Cardiac muscle cell (in vitro differentiated cells and primary cell): ENCODE results near the gene ROS1. TPM values are rescaled to one million over a fixed set of nuclear protein-coding genes. Genes with fewer than 3 reads are reported as not detected.

ENCODE experiments used
- DNase-seq, 2 donors: peaks; one replicate each; pipeline versions ENCODE4 v3.0.0 to v3.0.0-alpha.2; 2010 to 2017; ENCODE audit warnings: low read depth in 1 of 2, low spot score in 1 of 2
- H3K27ac ChIP-seq: fragments of 200-600 bp; sonication (generic); 2 replicates; pipeline ENCODE4 v1.5.1; 2016
- H3K27me3 ChIP-seq: fragments of 200-600 bp; sonication (generic); 2 replicates; pipeline ENCODE4 v1.6.0; 2016; ENCODE audit warnings: control low read depth
- H3K36me3 ChIP-seq: fragments of 200-600 bp; sonication (generic); 2 replicates; pipeline ENCODE4 v1.5.1; 2016; ENCODE audit warnings: control low read depth
- H3K4me1 ChIP-seq: fragments of 200-600 bp; sonication (generic); 2 replicates; pipeline ENCODE4 v1.8.1; 2017; ENCODE audit warnings: low read depth, mild to moderate bottlenecking, mixed run types
- H3K4me3 ChIP-seq: fragments of 200-600 bp; sonication (generic); 2 replicates; pipeline ENCODE4 v1.5.1; 2016; ENCODE audit warnings: mild to moderate bottlenecking
- H3K9me3 ChIP-seq: fragments of 200-600 bp; sonication (generic); 2 replicates; pipeline ENCODE4 v1.5.1; 2017; ENCODE audit warnings: low read depth, mild to moderate bottlenecking, control low read depth
- CTCF ChIP-seq: IDR thresholded peaks from 2 replicates; pipeline ENCODE4 v1.5.1; 2012; ENCODE audit warnings: low read depth, mild to moderate bottlenecking, low read length
- polyA plus RNA-seq: library from polyadenylated mRNA; unstranded; fragments of >200 nt; fragmentation: Nextera tagmentation; extraction: Ambion mirVana; gene quantifications from 2 replicates; pipeline ENCODE4 v1.2.1, GENCODE V29; 2016
- total RNA-seq: library from RNA; depleted of rRNA; stranded (reverse); fragments of >200 nt; gene quantifications from 2 replicates; pipeline ENCODE4 v1.2.3, GENCODE V29; 2016

ROS1 gene
- total and polyA plus RNA-seq, 2 experiments from 2014 or later: not detected

GRCh38 chr6:117389227-117390057 lies 36.3 kb downstream of the ROS1 start:
- TF ChIP-seq CTCF: no peak
- H3K4me1 ChIP-seq: no peaks in the 10 kb centered on the region
- DNase-seq: peak in 1 of 2 donors; percentile 6
- H3K36me3 ChIP-seq: no peaks in the 10 kb centered on the region
- H3K27me3 ChIP-seq: no peaks in the 10 kb centered on the region
- H3K27ac ChIP-seq: no peak overlapping the region
- H3K4me3 ChIP-seq: no peak overlapping the region
- H3K9me3 ChIP-seq: no peaks in the 10 kb centered on the region

- no peak overlapping the region for H3K4me3 ChIP-seq
- no peaks in the 10 kb centered on the region for H3K36me3 ChIP-seq
- H3K4me1 ChIP-seq: no peaks in the 10 kb centered on the region
- TF ChIP-seq CTCF: no peak
- no peaks in the 10 kb centered on the region for H3K9me3 ChIP-seq
- no peak for DNase-seq
- no peaks in the 10 kb centered on the region for H3K27me3 ChIP-seq
- H3K27ac ChIP-seq: no peak overlapping the region
Observed at GRCh38 chr6:117387454-117387974, 38.2 kb downstream of the ROS1 start.

GRCh38 chr6:117384659-117385058 lies 41.1 kb downstream of the ROS1 start:
- Histone ChIP-seq H3K36me3 (no peaks in the 10 kb centered on the region), H3K4me3 (no peak overlapping the region), H3K4me1 (no peaks in the 10 kb centered on the region), H3K27me3 (no peaks in the 10 kb centered on the region), H3K9me3 (no peaks in the 10 kb centered on the region), H3K27ac (no peak overlapping the region)
- DNase-seq: peak; percentile 1 to 3
- no peak for TF ChIP-seq CTCF

GRCh38 chr6:117381749-117382148 lies 44.0 kb downstream of the ROS1 start:
- TF ChIP-seq CTCF: no peak
- Histone ChIP-seq H3K27ac (no peak overlapping the region), H3K4me3 (no peak overlapping the region), H3K36me3 (no peaks in the 10 kb centered on the region), H3K27me3 (peaks cover 2% of the 10 kb centered on the region), H3K4me1 (no peaks in the 10 kb centered on the region), H3K9me3 (no peaks in the 10 kb centered on the region)
- DNase-seq: no peak

GRCh38 chr6:117380298-117380697 lies 45.4 kb downstream of the ROS1 start:
- no peak for DNase-seq
- no peak overlapping the region for H3K4me3 ChIP-seq
- H3K27me3 ChIP-seq: peaks cover 2% of the 10 kb centered on the region
- TF ChIP-seq CTCF: no peak
- H3K4me1 ChIP-seq: no peaks in the 10 kb centered on the region
- H3K27ac ChIP-seq: no peak overlapping the region
- H3K36me3 ChIP-seq: no peaks in the 10 kb centered on the region
- no peaks in the 10 kb centered on the region for H3K9me3 ChIP-seq
